ENCODE data around the gene IGFL2.
"Not testable (repeated sequence)": the region's sequence is repeated elsewhere in the genome, so short reads cannot be mapped to it uniquely, and the experiment has no call there.

The IGFL2 gene

DNA sequence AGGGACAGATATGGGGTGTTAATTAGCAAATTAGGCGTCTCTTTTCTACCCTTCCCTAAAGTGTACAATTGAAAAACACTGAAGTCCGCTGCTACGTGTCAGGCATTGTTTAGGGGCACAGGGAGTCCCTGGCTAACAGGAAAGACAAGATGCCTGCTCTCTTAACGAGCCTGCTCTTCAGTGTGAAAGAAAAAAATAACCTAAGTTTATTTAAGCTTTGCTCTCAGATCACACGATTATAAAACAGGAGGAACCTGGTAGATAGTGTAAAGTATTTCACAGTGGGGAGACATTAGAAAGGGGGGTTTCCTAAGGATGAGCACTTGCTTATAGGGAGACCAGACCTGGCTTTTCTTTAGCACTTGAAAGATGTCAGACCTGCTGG lies 38.7 kb downstream of the IGFL2 start:
- H3K4me3 ChIP-seq (ENCODE audit: low read depth, low read length), result no peak overlapping the region

DNA sequence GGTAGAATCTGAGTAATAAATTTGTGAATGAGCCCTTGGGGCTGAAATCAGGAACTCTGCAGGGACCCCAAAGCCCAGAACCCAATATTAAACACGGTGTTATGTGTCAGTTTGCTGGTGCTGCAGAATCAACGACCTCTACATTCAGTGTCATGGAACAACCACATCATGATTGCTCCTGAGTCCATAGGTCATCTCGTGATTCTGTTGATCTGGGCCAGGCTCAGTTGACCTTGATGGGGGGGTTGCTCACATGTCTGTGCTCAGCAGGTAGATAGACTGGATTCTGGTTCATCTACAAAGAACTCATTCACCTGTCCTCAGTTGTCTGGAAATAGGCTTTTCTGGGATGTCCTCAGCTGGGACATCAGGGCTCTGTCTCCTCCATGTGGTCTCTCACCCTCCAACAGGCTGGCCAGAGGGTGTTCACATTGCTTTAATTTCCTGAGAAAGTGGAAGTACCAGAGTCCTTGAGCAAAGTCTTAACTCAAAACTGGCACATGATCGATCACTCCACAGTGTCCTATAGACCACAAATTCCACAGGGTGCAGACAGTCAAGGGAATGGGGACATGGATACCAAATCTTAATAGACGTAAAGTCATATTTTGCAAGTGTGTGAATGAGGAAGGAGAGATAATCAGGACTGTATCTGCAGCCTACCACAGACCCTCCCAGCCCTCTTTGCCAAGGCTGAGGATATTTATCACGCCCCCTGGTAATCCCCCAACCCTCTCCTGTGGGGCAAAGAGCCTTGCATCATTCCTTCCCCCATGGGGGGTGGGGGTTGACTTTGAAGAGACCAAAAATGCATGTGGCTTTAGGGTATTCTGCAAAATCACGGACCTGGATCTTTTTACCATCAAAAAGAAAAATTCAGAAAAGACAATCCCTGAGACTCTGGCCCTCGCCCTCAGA lies 42.2 kb downstream of the IGFL2 start:
- no peak overlapping the region for H3K4me3 ChIP-seq (ENCODE audit: low read depth, low read length)

GRCh38 chr19:46191356-46191755 lies 43.3 kb downstream of the IGFL2 start:
- H3K4me3 ChIP-seq (ENCODE audit: low read depth, low read length), result no peak overlapping the region

DNA sequence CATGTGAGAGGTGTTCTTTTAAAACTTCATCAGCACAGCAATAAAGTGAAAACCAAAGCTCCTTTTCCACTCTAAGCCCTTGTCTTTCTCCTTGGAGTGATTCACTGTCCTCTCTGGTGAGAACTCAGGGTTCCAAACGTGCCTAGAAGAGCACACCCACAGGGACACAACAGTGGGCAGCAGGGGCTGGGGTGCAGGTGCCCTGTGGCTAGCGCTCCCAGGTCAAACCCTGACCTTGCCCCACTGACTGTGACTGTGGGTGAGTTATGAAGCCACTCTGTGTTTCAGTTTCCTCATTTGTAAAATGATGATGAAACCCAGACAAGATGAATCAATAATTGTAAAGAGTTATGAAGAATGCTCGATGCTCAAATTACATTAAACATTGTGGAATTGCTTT lies 43.9 kb downstream of the IGFL2 start:
- H3K4me3 ChIP-seq (ENCODE audit: low read depth, low read length), result no peak overlapping the region

- not testable (repeated sequence) for H3K4me3 ChIP-seq (ENCODE audit: low read depth, low read length)
These were observed 44.6 kb downstream of the IGFL2 start for GRCh38 chr19:46192626-46192991.

GRCh38 chr19:46192992-46193650 lies 45.1 kb downstream of the IGFL2 start:
- H3K4me3 ChIP-seq (ENCODE audit: low read depth, low read length), result no peak overlapping the region

DNA sequence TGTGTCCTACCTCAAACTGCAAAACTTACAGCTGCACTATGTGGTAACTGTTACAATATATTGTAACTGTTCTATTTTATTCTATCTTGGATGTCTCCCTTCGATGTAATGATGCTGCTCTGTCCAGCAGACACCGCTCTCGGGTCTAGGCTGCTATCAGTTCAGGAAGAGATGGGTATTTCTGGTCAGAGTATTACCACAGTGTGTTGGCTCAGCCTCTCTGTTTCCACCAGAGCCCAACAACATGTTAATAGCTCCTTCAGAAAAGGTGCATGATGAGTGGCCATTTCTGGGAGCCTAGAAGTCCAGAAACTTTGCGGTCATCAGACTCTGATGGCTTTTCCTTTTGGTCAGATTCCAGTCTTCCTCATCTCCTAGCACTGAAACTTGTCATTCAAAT lies 45.6 kb downstream of the IGFL2 start:
- H3K4me3 ChIP-seq (ENCODE audit: low read depth, low read length), result no peak overlapping the region

DNA sequence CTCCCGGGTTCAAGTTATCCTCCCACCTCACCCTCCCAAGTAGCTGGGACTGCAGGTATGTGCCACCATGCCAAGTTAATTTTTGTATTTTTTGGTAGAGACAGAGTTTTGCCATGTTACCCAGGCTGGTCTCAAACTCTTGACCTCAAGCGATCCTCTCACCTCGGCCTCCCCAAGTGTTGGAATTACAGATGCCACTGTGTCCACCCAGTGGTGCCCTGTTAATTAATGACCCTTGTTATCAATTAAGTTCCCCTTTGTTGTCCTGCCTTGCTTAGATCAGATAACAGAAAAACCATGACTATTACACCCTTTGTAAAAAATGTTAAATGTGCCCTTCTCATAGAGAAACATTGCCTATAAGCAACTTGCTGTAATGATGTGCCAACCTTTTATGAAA lies 47.1 kb downstream of the IGFL2 start:
- H3K4me3 ChIP-seq (ENCODE audit: low read depth, low read length), result no peak overlapping the region

GRCh38 chr19:46195919-46196318 lies 47.9 kb downstream of the IGFL2 start:
- not testable (repeated sequence) for H3K4me3 ChIP-seq (ENCODE audit: low read depth, low read length)

GRCh38 chr19:46196410-46197124 lies 48.5 kb downstream of the IGFL2 start:
- H3K4me3 ChIP-seq (ENCODE audit: low read depth, low read length), result no peak overlapping the region

DNA sequence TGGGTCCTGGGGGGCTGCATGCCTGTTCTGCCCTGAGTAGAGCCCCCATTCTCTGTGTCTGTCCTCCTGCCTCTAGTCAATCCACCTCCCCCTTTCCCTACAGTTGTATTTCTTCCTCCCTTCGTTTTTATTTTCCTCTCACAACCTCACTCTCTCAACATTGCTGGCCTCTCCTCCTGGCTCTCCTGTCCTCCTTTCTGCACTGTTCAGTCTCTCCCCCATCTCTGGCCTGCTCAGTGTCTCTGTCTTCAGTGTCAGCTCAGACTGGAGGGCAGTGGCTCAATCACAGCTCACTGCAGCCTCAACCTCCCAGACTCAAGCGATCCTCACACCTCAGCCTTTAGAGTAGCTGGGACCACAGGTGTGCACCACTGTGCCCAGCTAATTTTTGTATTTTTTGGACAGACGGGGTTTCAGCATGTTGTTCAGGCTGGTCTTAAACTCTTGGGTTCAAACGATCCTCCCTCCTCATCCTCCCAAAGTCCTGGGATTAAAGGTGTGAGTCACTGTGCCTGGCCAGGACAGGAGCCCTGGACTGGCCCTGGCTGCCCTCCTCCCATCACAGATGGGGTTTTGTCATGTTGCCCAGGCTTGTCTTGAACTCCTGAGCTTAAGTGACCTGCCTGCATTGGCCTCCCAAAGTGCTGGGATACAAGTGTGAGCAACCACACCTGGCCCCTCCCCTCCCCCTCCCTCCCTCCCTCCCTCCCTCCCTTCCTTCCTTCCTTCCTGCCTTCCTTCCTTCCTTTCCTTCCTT lies 49.5 kb downstream of the IGFL2 start:
- H3K4me3 ChIP-seq (ENCODE audit: low read depth, low read length), result no peak overlapping the region

GRCh38 chr19:46198756-46199155 lies 50.7 kb downstream of the IGFL2 start:
- no peak overlapping the region for H3K4me3 ChIP-seq (ENCODE audit: low read depth, low read length)

DNA sequence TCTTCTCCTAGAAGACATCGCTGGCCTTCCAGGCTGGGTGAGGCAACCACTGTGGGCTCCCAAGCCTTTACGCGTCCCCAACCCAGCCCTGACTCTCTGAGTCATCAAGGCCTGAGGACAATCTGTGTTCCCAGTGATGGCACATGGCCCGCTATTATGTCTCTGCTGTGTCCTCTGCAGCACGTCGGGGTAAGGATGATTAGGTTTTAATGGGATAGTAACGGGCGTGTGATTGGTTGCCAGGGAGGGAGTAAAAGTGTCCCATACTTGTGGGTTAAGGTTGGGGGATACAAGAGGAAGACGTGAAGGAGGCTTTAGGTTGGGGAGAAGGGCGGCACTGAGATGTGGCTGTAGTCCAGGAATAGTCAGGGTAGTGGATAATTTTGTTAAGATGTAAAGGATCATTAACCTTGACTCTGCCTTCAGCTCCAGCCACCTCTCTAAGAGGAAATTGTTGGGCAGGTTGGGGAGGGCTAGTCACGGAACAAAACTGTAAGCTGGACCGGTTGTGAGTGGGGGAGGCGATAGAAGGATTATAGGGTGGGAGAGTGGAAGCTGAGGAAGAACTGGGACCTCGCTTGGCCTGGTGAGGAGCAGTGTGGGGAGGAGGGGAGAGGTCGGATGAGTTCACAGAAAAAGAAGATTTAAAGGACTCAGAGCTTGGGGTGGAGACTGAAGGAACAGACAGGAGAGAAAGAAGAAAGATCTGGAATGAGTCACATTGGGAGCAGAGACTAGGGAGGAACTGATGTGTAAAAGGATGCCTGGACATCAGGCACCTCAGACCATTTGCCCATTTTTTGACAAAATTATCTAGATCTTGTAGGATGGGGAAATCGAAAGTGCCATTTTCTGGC lies 53.6 kb downstream of the IGFL2 start:
- H3K4me3 ChIP-seq (ENCODE audit: low read depth, low read length), result no peak overlapping the region

DNA sequence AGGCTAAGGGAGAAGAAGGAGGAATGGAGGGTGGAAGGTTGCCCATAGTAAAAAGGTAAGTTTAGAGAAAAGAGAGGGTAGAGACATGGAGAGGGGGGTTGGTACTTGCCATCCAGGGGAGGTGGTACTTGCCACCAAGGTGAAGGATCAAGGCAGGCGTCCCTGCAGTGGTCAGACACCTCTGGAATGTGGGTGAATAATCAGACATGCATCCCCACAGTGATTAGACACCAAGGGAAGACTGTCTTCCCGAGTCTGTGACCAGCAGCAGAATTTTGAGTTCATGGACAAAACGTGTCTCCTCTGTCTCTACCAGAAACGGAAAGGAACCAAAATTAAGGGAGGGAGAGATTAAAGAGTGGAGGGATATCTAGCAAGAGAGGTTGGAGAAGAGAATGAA lies 54.4 kb downstream of the IGFL2 start:
- no peak overlapping the region for H3K4me3 ChIP-seq (ENCODE audit: low read depth, low read length)

GRCh38 chr19:46202872-46203860 lies 55.1 kb downstream of the IGFL2 start:
- no peak overlapping the region for H3K4me3 ChIP-seq (ENCODE audit: low read depth, low read length)

GRCh38 chr19:46204008-46204407 lies 56.0 kb downstream of the IGFL2 start:
- no peak overlapping the region for H3K4me3 ChIP-seq (ENCODE audit: low read depth, low read length)

GRCh38 chr19:46205183-46205984 lies 57.3 kb downstream of the IGFL2 start:
- H3K4me3 ChIP-seq (ENCODE audit: low read depth, low read length), result no peak overlapping the region

DNA sequence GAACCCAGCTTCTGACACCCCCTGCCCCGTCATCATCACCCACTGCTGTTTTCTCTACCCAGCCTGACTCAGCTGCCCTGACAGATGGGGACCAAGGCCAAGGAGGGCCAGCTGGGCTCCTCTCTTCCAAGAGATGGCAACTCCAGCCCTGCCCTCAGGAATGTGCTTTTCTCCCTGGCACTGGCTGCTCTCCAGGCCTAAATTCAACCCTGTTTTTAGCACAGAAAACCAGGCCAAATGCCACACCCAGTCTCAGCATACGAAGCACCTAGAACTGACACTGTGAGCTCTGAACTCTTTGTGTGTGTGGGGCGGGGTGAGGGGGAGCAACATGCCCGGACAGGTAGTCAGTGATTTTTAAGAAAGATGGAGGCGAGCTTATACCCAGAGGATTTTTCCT lies 58.1 kb downstream of the IGFL2 start:
- H3K4me3 ChIP-seq (ENCODE audit: low read depth, low read length), result no peak overlapping the region
